Body of pancreas (tissue), 4 donors: ENCODE results near the gene HOXA3. TPM values are rescaled to one million over a fixed set of nuclear protein-coding genes. Genes with fewer than 3 reads are reported as not detected.

Experiments
- ATAC-seq: fragments of 150-250 bp; one replicate; pipeline ENCODE4 v1.9.1; 2016
- DNase-seq, 4 donors: peaks; one replicate each; pipeline ENCODE4 v3.0.0-alpha.2; 2019
- H3K27ac ChIP-seq, 4 donors: fragments of 200-600 bp; sonication (generic); 1 replicate in 3 of 4; 2 replicates in 1 of 4; pipeline versions ENCODE4 v1.5.1 to v1.6.1; 2016 to 2019; ENCODE audit warnings: mild to moderate bottlenecking in 1 of 4, mixed read lengths in 1 of 4, moderate library complexity in 1 of 4
- H3K27me3 ChIP-seq, 2 donors: fragments of 200-600 bp; sonication (generic); one replicate each; pipeline ENCODE4 v1.6.0; 2016; ENCODE audit warnings: mild to moderate bottlenecking in 1 of 2
- H3K36me3 ChIP-seq, 2 donors: fragments of 200-600 bp; sonication (generic); replicated peaks in 1 of 2; 2 replicates each; pipeline ENCODE4 v1.5.1; 2016; ENCODE audit warnings: low read depth in 2 of 2; ENCODE audit not compliant: insufficient read depth in 1 of 2
- H3K4me1 ChIP-seq: fragments of 200-600 bp; sonication (generic); one replicate; pipeline ENCODE4 v1.6.0; 2016
- H3K4me3 ChIP-seq, 2 donors: fragments of 200-600 bp; sonication (generic); 1 replicate in 1 of 2; 2 replicates in 1 of 2; pipeline ENCODE4 v1.5.1; 2016 to 2019
- H3K9me3 ChIP-seq, 3 donors: fragments of 200-600 bp; sonication (generic); 1 replicate in 2 of 3; 2 replicates in 1 of 3; pipeline ENCODE4 v1.5.1; 2016
- CTCF ChIP-seq, 7 experiments: fragments of 450-650 bp in 4 of 7; fragments of 200-600 bp in 3 of 7; sonication (generic) in 3 of 7; IDR thresholded peaks; one replicate each; pipeline ENCODE4 v1.5.1; 2016 to 2019; ENCODE audit warnings: antibody characterized with exemption in 7 of 7
- POLR2A ChIP-seq, 3 donors: fragments of 450-650 bp; IDR thresholded peaks; one replicate each; pipeline ENCODE4 v1.6.1; 2016; ENCODE audit warnings: antibody characterized with exemption in 3 of 3, mild to moderate bottlenecking in 2 of 3
- WGBS, 2 donors: methylation state at CpG; one replicate each; pipeline ENCODE4 v1.1.5; 2017; 5-methylcytosine and 5-hydroxymethylcytosine counted together
- intact Hi-C: fragments of 100-400 bp; cut with DNase I; formaldehyde crosslinking; loops from one replicate; pipeline ENCODE4 v1.15.1; 2023
- total RNA-seq, 2 donors: library from RNA; depleted of rRNA; stranded (reverse); fragments of >200 nt; gene quantifications; one replicate each; pipeline ENCODE4 v1.1.0, GENCODE V29; 2016

HOXA3 gene
- total RNA-seq, 2 donors from 2014 or later = 1.6 TPM; not detected in 1

- H3K36me3 ChIP-seq = no peaks in the 10 kb centered on the region
- H3K9me3 ChIP-seq = no peaks in the 10 kb centered on the region
- H3K27me3 ChIP-seq = peaks cover 0 to 64% of the 10 kb centered on the region in 2 donors
- peak overlapping the region in 1 of 2 donors; percentile 44 for H3K4me3 ChIP-seq
- H3K27ac ChIP-seq = no peak overlapping the region
- DNase-seq (peak in 2 of 4 donors; percentile 11 to 53), ATAC-seq (no peak)
- H3K4me1 ChIP-seq = peaks cover 26% of the 10 kb centered on the region
- TF ChIP-seq CTCF (IDR thresholded peaks at IDR 0.05) = peak in 1 of 7 experiments; percentile 24
- TF ChIP-seq POLR2A (IDR thresholded peaks at IDR 0.05) = no peak
- WGBS, 2 donors = 7 to 10% methylated on average over 13 to 25 of the region's 27 CpGs
- intact Hi-C loops = loop anchor here (10.0 kb wide), 1 partner anchor 306 kb away; no protein-coding TSS in a partner anchor
These were observed 8.9 kb upstream of the HOXA3 start for GRCh38 chr7:27161214-27161720.

- ATAC-seq (peak; percentile 83), DNase-seq (peak; percentile 85 to 90 (median 86))
- Histone ChIP-seq H3K27me3 (peaks cover 0 to 64% of the 10 kb centered on the region in 2 donors), H3K4me1 (peaks cover 31% of the 10 kb centered on the region), H3K36me3 (no peaks in the 10 kb centered on the region), H3K9me3 (no peaks in the 10 kb centered on the region), H3K27ac (no peak overlapping the region), H3K4me3 (peak overlapping the region in 1 of 2 donors; percentile 44)
- intact Hi-C loops = loop anchor here (10.0 kb wide), 1 partner anchor 306 kb away; no protein-coding TSS in a partner anchor
- 1 to 11% methylated on average over 2 to 54 of the region's 54 CpGs for WGBS, 2 donors
- TF ChIP-seq POLR2A (IDR thresholded peaks at IDR 0.05) = no peak
- peak; percentile 95 to 100 (median 97) for TF ChIP-seq CTCF (IDR thresholded peaks at IDR 0.05)
These were observed 8.3 kb upstream of the HOXA3 start for GRCh38 chr7:27160546-27161213.

- WGBS, 2 donors = 15 to 30% methylated on average over 17 to 23 of the region's 23 CpGs
- peak; percentile 13 for ATAC-seq
- peak in 1 of 4 donors; percentile 9 for DNase-seq
- TF ChIP-seq CTCF (IDR thresholded peaks at IDR 0.05) (no peak), POLR2A (IDR thresholded peaks at IDR 0.05) (no peak)
- peak overlapping the region in 1 of 2 donors; percentile 44 for H3K4me3 ChIP-seq
- H3K27ac ChIP-seq = no peak overlapping the region
- peaks cover 31% of the 10 kb centered on the region for H3K4me1 ChIP-seq
- peaks cover 0 to 62% of the 10 kb centered on the region in 2 donors for H3K27me3 ChIP-seq
- H3K36me3 ChIP-seq = no peaks in the 10 kb centered on the region
- no peaks in the 10 kb centered on the region for H3K9me3 ChIP-seq
- intact Hi-C loops = loop anchor here (10.0 kb wide), 1 partner anchor 305 kb away; no protein-coding TSS in a partner anchor
These were observed 7.8 kb upstream of the HOXA3 start for GRCh38 chr7:27160145-27160545.

GRCh38 chr7:27159266-27160144, 7.1 kb upstream of the HOXA3 start:
- Histone ChIP-seq H3K4me3 (no peak overlapping the region), H3K4me1 (peaks cover 34% of the 10 kb centered on the region), H3K36me3 (no peaks in the 10 kb centered on the region), H3K27me3 (peaks cover 0 to 56% of the 10 kb centered on the region in 2 donors), H3K27ac (no peak overlapping the region), H3K9me3 (no peaks in the 10 kb centered on the region)
- DNase-seq = peak in 2 of 4 donors; percentile 6 to 9
- WGBS, 2 donors = 37 to 47% methylated on average over 26 to 27 of the region's 27 CpGs
- TF ChIP-seq CTCF (IDR thresholded peaks at IDR 0.05) (no peak), POLR2A (IDR thresholded peaks at IDR 0.05) (no peak)
- intact Hi-C loops = loop anchor here (10.0 kb wide), 1 partner anchor 305 kb away; no protein-coding TSS in a partner anchor
- no peak for ATAC-seq
